H1 (cell line): ENCODE data around the gene PLA2G4E. TPM values are rescaled to one million over a fixed set of nuclear protein-coding genes. Genes with fewer than 3 reads are reported as not detected.

Experiments used
- EP300 ChIP-seq, 2 experiments: IDR thresholded peaks; 1 replicate in 1 of 2; 2 replicates in 1 of 2; pipeline ENCODE4 v1.6.1; 2011 to 2012; ENCODE audit warnings: low read depth in 2 of 2, low read length in 2 of 2, mild to moderate bottlenecking in 2 of 2, borderline replicate concordance in 1 of 2, inconsistent platforms in 1 of 2, moderate library complexity in 1 of 2
- HDAC6 ChIP-seq: IDR thresholded peaks from one replicate; pipeline ENCODE4 v1.7.1; 2012; ENCODE audit warnings: low read depth, mild to moderate bottlenecking, inconsistent platforms, low read length, moderate library complexity
- JUN ChIP-seq: IDR thresholded peaks from 2 replicates; pipeline ENCODE4 v1.6.1; 2011; ENCODE audit warnings: low read depth, mild to moderate bottlenecking, improper control_type of control experiment, low read length
- KDM5A ChIP-seq: fragments of 200-600 bp; IDR thresholded peaks from 2 replicates; pipeline ENCODE4 v1.7.1; 2012; ENCODE audit warnings: mild to moderate bottlenecking, low read length, inconsistent platforms, mixed read lengths
- PHF8 ChIP-seq: fragments of 200-600 bp; sonication (generic); conservative IDR thresholded peaks from 2 replicates; pipeline ENCODE4 v1.7.1; 2012; ENCODE audit warnings: low read depth, mild to moderate bottlenecking, inconsistent platforms, low read length, moderate library complexity
- POLR2A ChIP-seq, 2 experiments: IDR thresholded peaks; 1 replicate in 1 of 2; 2 replicates in 1 of 2; pipeline ENCODE4 v1.6.1; 2011; ENCODE audit warnings: low read depth in 2 of 2, low read length in 2 of 2, mild to moderate bottlenecking in 2 of 2; ENCODE audit errors: control extremely low read depth in 1 of 2
- RNF2 ChIP-seq: fragments of 200-900, 300-1000 bp; sonication (generic); IDR thresholded peaks from 2 replicates; pipeline ENCODE4 v1.7.1; 2016; ENCODE audit warnings: borderline replicate concordance, low read depth, mild to moderate bottlenecking, antibody characterized with exemption, low read length; ENCODE audit not compliant: poor library complexity, severe bottlenecking; ENCODE audit errors: missing control alignments
- polyA plus RNA-seq, 7 experiments: library from polyadenylated mRNA; depleted of rRNA in 3 of 7; stranded (reverse) in 5 of 7; unstranded in 2 of 7; fragments of >200 nt in 5 of 7; fragments of 200-250 nt in 2 of 7; gene quantifications; 1 replicate in 5 of 7; 2 replicates in 1 of 7; 4 replicates in 1 of 7; pipeline versions ENCODE4 v1.2.1 to v1.2.3, GENCODE V29; 2011 to 2013; ENCODE audit warnings: missing spikeins in 2 of 7, mixed read lengths in 2 of 7
- total RNA-seq: library from RNA; stranded (reverse); fragmentation: NEBNext Ultra II Directional; extraction: Animal tissue kit (Norgen Biotek cat#: 25700); gene quantifications from 2 replicates; pipeline ENCODE4 v1.2.1, GENCODE V29; 2021
- TF ChIP-seq, protein P1 (sequence below): IDR thresholded peaks from 2 replicates; pipeline ENCODE4 v1.6.1; 2011; ENCODE audit warnings: low read length, improper control_type of control experiment

Gene PLA2G4E
- total and polyA plus RNA-seq, 2 of the 8 experiments (the other 6 are each of a cell fraction or from before 2014, with no cell fraction given), result 0.03 TPM; not detected in 1

DNA sequence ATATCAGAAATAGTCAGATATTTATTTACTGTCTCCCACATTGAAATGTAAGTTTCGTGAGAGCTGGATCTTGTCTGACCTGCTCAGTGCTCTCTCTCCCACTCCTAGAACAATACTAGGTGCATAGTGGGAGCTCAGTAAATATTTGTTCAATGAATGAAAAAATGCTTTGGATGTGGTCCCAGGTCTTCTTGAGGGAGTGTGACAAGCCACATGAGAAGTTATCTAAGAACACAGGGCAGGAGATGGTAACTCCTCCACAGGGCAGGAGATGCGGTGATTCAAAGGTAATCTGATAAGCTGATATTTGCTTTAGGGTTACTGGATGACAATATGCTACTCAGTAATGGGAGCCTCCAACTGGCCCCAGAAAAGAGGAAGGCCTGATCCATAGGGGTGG is 25.8 kb upstream of the PLA2G4E start (continued):
- TF ChIP-seq RNF2 (no peak), KDM5A (no peak), POLR2A (IDR thresholded peaks at IDR 0.05; ENCODE audit: control extremely low read depth in 1 of 2, low read depth in 2 of 2, low read length in 2 of 2) (no peak), JUN (no peak), PHF8 (no peak), HDAC6 (no peak), EP300 (IDR thresholded peaks at IDR 0.05; ENCODE audit: borderline replicate concordance in 1 of 2, low read depth in 2 of 2, low read length in 2 of 2) (no peak)
- TF ChIP-seq, protein P1, sequence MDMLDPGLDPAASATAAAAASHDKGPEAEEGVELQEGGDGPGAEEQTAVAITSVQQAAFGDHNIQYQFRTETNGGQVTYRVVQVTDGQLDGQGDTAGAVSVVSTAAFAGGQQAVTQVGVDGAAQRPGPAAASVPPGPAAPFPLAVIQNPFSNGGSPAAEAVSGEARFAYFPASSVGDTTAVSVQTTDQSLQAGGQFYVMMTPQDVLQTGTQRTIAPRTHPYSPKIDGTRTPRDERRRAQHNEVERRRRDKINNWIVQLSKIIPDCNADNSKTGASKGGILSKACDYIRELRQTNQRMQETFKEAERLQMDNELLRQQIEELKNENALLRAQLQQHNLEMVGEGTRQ, result no peak
